Left lung (tissue), 14 donors: Measurements from ENCODE around the gene GEMIN8. TPM values are rescaled to one million over a fixed set of nuclear protein-coding genes. Genes with fewer than 3 reads are reported as not detected.

ENCODE experiments used
- ATAC-seq: fragments of 200-7000 bp; cut with Tn5 transposase; one replicate; pipeline ENCODE4 v1.9.1; 2020; ENCODE audit warnings: moderate library complexity
- DNase-seq, 4 donors: peaks; one replicate each; pipeline ENCODE4 v3.0.0-alpha.2; 2013 to 2020
- H3K27ac ChIP-seq, 2 donors: fragments of 200-600 bp; sonication (generic) in 1 of 2; one replicate each; pipeline versions ENCODE4 v1.5.0 to v1.8.0; 2020 to 2021
- H3K27me3 ChIP-seq, 2 donors: fragments of 200-600 bp; sonication (generic) in 1 of 2; one replicate each; pipeline versions ENCODE4 v1.5.0 to v1.8.0; 2020 to 2021
- H3K36me3 ChIP-seq, 2 donors: fragments of 200-600 bp; sonication (generic) in 1 of 2; one replicate each; pipeline versions ENCODE4 v1.5.0 to v1.8.0; 2020 to 2021
- H3K4me1 ChIP-seq, 2 donors: fragments of 200-600 bp; one replicate each; pipeline ENCODE4 v1.8.0; 2021
- H3K4me3 ChIP-seq, 2 donors: fragments of 200-600 bp; sonication (generic) in 1 of 2; one replicate each; pipeline versions ENCODE4 v1.5.0 to v1.8.0; 2020 to 2021; ENCODE audit warnings: mild to moderate bottlenecking in 1 of 2
- H3K9me3 ChIP-seq, 2 donors: fragments of 200-600 bp; sonication (generic) in 1 of 2; one replicate each; pipeline versions ENCODE4 v1.5.0 to v1.8.0; 2020 to 2021
- intact Hi-C, 2 donors: fragments of 100-400 bp; cut with DNase I; formaldehyde crosslinking; loops; one replicate each; pipeline versions ENCODE4 v1.11.2 to v1.14.2; 2022
- long read RNA-seq, 12 donors: library from polyadenylated mRNA in 2 of 12; unstranded in 2 of 12; transcript quantifications; one replicate each; pipeline ENCODE4 v2.0.0 and lab custom pipeline, GENCODE V29; 2019 to 2026
- polyA plus RNA-seq, 6 donors: library from polyadenylated mRNA; unstranded; fragments of 120-200 nt; gene quantifications; one replicate each; pipeline ENCODE4 v1.2.1, GENCODE V29; 2013; ENCODE audit not compliant: insufficient read length in 6 of 6
- total RNA-seq, 2 donors: library from RNA; stranded (reverse); fragmentation: NEBNext Ultra II Directional; extraction: Animal tissue kit (Norgen Biotek cat#: 25700); gene quantifications; one replicate each; pipeline ENCODE4 v1.2.1, GENCODE V29; 2021
- TF ChIP-seq, protein P1 (sequence below), 2 donors: fragments of 200-600 bp; sonication (generic) in 1 of 2; IDR thresholded peaks; one replicate each; pipeline versions ENCODE4 v1.5.0 to v1.8.0; 2021; ENCODE audit warnings: antibody characterized with exemption in 2 of 2
- donor health status: DM: no; HTN: yes; CAD: no.
- donor health status: DM: no; HTN: no; CAD: no.

GEMIN8 gene, protein sequence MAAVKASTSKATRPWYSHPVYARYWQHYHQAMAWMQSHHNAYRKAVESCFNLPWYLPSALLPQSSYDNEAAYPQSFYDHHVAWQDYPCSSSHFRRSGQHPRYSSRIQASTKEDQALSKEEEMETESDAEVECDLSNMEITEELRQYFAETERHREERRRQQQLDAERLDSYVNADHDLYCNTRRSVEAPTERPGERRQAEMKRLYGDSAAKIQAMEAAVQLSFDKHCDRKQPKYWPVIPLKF
- 10 to 100 TPM; 14.5 to 20.6 TPM for total RNA-seq
- 10 to 100 TPM; 29.9 to 35.4 (median 32.8) TPM for polyA plus RNA-seq
- long read RNA-seq, donor 1, partial matches to known transcripts, result 12 of 15 reads
- long read RNA-seq, donor 1, other reads (novel, unspliced or antisense), result 0 of 15 reads
- long read RNA-seq, donor 2, partial matches to known transcripts, result 0 of 2 reads
- long read RNA-seq, donor 2, other reads (novel, unspliced or antisense), result 0 of 2 reads
- long read RNA-seq, donor 3, partial matches to known transcripts, result 0 of 2 reads
- long read RNA-seq, donor 3, other reads (novel, unspliced or antisense), result 0 of 2 reads
- long read RNA-seq, donor 4, partial matches to known transcripts, result 0 of 15 reads
- long read RNA-seq, donor 4, other reads (novel, unspliced or antisense), result 14 of 15 reads
- long read RNA-seq, donor 5, partial matches to known transcripts, result 0 of 10 reads
- long read RNA-seq, donor 5, other reads (novel, unspliced or antisense), result 10 of 10 reads
- long read RNA-seq, donor 6, partial matches to known transcripts, result 0 of 3 reads
- long read RNA-seq, donor 6, other reads (novel, unspliced or antisense), result 0 of 3 reads
- long read RNA-seq, donor 7, result 0 reads
- long read RNA-seq, donor 8, partial matches to known transcripts, result 0 of 2 reads
- long read RNA-seq, donor 8, other reads (novel, unspliced or antisense), result 0 of 2 reads
- long read RNA-seq, donor 9, result 0 reads
- long read RNA-seq, donor 10, partial matches to known transcripts, result 0 of 14 reads
- long read RNA-seq, donor 10, other reads (novel, unspliced or antisense), result 10 of 14 reads
- long read RNA-seq, donor 11, transcript GEMIN8-203 (4 exons, 1,119 nt), result major isoform, 5 of 14 reads
- long read RNA-seq, donor 11, partial matches to known transcripts, result 9 of 14 reads
- long read RNA-seq, donor 11, other reads (novel, unspliced or antisense), result 0 of 14 reads
- long read RNA-seq, donor 12, transcript GEMIN8-203 (4 exons, 1,119 nt), result major isoform, 5 of 10 reads
- long read RNA-seq, donor 12, partial matches to known transcripts, result 0 of 10 reads
- long read RNA-seq, donor 12, other reads (novel, unspliced or antisense), result 5 of 10 reads

DNA sequence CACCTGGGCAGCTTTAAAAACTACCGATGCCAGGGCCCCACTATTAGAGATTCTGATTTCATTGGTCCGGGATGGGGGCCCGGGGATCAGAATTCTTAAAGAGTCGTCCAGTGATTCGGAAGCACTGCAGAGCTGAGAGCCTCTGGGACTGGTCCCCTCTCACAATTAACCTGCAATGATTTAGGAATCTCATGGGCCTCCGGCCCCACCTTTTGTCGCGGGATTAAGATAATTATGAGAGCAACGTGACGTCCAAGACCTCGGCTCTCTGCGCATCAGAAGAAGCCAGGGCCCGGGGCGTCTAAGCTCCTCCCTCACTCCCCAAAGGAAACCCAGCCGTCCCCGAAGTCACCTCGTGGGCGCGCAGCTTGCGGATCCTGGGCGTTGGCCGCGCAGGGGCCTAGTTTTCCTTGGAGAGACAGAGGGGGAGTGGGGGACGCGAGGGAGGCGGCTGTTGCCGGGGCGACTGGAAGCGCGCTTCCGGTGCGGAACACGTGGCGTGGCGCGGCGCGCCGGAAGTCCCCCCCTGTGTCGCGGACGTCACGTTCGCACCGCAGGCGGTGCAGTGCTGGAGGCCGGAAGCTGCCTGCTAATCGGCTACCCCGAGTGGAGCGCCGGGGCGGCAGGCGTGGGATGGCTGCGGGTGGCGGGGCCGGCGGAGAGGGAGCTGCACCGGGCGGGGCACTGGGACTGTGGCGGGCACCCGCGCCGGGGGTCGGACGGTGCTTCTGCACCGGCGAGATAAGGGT lies at the start of gene GEMIN8:
GEMIN8 (minus strand) TSS at position 468 of the 749 bp plus-strand sequence. CDS start 8,414 bp downstream, outside the sequence.
- intact Hi-C loops, result loop anchor here in 1 of 2 donors (5.0 to 10.0 kb wide), 3 partner anchors 295 to 525 kb away; partner anchors contain the start of genes OFD1 and TRAPPC2
- Histone ChIP-seq H3K36me3 (no peaks in the 10 kb centered on the region), H3K4me1 (peaks cover 0 to 3% of the 10 kb centered on the region in 2 donors), H3K27me3 (no peaks in the 10 kb centered on the region), H3K9me3 (no peaks in the 10 kb centered on the region), H3K27ac (peak within 1 kb of the TSS; percentile 84 to 91), H3K4me3 (peak within 1 kb of the TSS; percentile 54 to 58)
- ATAC-seq, result peak; percentile 98
- peak; percentile 83 to 94 (median 93) for DNase-seq
- TF ChIP-seq, protein P1, sequence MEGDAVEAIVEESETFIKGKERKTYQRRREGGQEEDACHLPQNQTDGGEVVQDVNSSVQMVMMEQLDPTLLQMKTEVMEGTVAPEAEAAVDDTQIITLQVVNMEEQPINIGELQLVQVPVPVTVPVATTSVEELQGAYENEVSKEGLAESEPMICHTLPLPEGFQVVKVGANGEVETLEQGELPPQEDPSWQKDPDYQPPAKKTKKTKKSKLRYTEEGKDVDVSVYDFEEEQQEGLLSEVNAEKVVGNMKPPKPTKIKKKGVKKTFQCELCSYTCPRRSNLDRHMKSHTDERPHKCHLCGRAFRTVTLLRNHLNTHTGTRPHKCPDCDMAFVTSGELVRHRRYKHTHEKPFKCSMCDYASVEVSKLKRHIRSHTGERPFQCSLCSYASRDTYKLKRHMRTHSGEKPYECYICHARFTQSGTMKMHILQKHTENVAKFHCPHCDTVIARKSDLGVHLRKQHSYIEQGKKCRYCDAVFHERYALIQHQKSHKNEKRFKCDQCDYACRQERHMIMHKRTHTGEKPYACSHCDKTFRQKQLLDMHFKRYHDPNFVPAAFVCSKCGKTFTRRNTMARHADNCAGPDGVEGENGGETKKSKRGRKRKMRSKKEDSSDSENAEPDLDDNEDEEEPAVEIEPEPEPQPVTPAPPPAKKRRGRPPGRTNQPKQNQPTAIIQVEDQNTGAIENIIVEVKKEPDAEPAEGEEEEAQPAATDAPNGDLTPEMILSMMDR (IDR thresholded peaks at IDR 0.05), result no peak

DNA sequence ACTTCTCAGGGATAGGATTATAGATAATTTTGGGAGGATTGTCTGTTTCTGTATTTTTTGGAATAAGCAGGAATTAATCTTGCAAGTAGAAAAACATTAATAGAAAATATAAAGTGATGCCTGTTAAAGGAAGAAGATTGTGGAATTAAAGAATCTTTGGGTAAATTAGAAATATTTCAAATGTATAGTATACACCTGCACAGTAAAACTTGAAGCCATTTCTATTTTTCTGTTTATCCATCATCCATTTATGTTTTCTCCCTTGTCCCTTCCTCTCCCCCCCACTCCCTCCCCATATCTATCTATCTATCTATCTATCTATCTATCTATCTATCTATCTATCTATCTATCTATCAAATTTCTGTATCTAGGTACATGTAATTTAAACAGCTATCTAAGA lies 46.9 kb upstream of the GEMIN8 start:
- H3K36me3 ChIP-seq, result no peaks in the 10 kb centered on the region
- intact Hi-C loops, result no loop called here
- no peak overlapping the region for H3K4me3 ChIP-seq
- no peak overlapping the region for H3K27ac ChIP-seq
- ATAC-seq, result no peak
- H3K4me1 ChIP-seq, result no peaks in the 10 kb centered on the region
- peaks cover 0 to 3% of the 10 kb centered on the region in 2 donors for H3K27me3 ChIP-seq
- no peaks in the 10 kb centered on the region for H3K9me3 ChIP-seq
- TF ChIP-seq, protein P1 (IDR thresholded peaks at IDR 0.05), result no peak
- no peak for DNase-seq

DNA sequence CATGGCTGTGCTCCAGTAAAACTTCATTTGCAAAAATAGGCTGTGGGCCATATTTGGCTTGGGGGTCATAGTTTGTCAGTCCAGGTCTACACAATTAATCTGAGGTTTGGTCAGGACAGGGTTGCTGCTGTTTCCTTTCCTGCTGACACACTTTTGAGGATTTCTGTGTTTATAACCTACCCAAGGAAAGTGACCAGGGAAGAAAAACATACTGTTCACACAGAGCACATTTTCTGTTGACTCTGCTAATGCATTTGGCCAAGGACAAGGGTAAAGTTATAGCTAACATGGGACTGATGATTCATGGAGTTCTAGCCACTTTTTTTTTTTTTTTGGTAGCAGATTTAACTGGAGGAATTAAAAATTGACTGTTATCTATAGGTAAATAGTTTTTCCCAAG lies 43.9 kb upstream of the GEMIN8 start:
- DNase-seq (peak in 1 of 4 donors; percentile 16), ATAC-seq (no peak)
- Histone ChIP-seq H3K36me3 (no peaks in the 10 kb centered on the region), H3K4me1 (no peaks in the 10 kb centered on the region), H3K4me3 (no peak overlapping the region), H3K9me3 (no peaks in the 10 kb centered on the region), H3K27me3 (no peaks in the 10 kb centered on the region), H3K27ac (no peak overlapping the region)
- TF ChIP-seq, protein P1 (IDR thresholded peaks at IDR 0.05), result no peak
- intact Hi-C loops, result no loop called here

DNA sequence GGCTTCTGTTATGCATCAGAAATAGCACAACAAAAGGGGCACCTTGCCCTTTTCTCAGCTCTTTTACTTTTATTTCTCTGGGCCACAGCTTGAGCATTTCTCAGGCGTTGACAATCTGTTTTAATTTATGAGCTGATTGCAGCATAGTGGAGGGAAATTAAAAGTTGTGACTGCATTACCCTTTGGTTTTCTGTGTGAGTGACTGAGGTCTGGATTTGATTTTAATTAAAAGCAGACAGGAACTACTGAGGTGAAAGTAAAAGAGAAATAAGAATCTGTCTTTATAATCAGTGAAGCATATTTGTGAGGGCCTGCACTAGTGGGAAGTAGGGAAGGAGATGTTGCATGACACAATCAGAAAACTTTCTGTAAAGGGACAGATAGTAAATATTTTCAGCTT lies 43.4 kb upstream of the GEMIN8 start:
- no peak overlapping the region for H3K27ac ChIP-seq
- ATAC-seq (no peak), DNase-seq (no peak)
- no peaks in the 10 kb centered on the region for H3K4me1 ChIP-seq
- no peak overlapping the region for H3K4me3 ChIP-seq
- intact Hi-C loops, result no loop called here
- no peaks in the 10 kb centered on the region for H3K9me3 ChIP-seq
- no peaks in the 10 kb centered on the region for H3K36me3 ChIP-seq
- TF ChIP-seq, protein P1 (IDR thresholded peaks at IDR 0.05), result no peak
- H3K27me3 ChIP-seq, result no peaks in the 10 kb centered on the region
